ENCODE results near the gene ARHGAP23. TPM values are rescaled to one million over a fixed set of nuclear protein-coding genes. Genes with fewer than 3 reads are reported as not detected.

ARHGAP23 gene
- total RNA-seq, 2 experiments from 2014 or later = 0.40 to 0.47 TPM

- ATAC-seq = no peak
- Mint-ChIP-seq H3K4me3 (no peak overlapping the region), H3K27me3 (peaks cover 30% of the 10 kb centered on the region), H3K36me3 (ENCODE audit: low read depth) (no peaks in the 10 kb centered on the region), H3K9me3 (no peaks in the 10 kb centered on the region), H3K4me1 (ENCODE audit: low read depth) (peaks cover 10% of the 10 kb centered on the region), H3K27ac (no peak overlapping the region)
- no peak for TF ChIP-seq CTCF (IDR thresholded peaks at IDR 0.05)
- DNase-seq = no peak
- POLR2A ChIA-PET = interaction anchor here (0.6 kb wide), 1 partner anchor 46 kb away, joined by 3 read pairs; no protein-coding TSS in a partner anchor
- CTCF ChIA-PET = interaction anchor here (0.8 to 2.8 kb wide), 8 partner anchors 17 to 159 kb away, joined by 3 to 13 read pairs (median 5); no protein-coding TSS in a partner anchor
- intact Hi-C loops (cut with micrococcal nuclease) = no loop called here
These were observed 79.8 kb downstream of the ARHGAP23 start for GRCh38 chr17:38507921-38508569.

- POLR2A ChIA-PET = interaction anchor here (0.6 kb wide), 1 partner anchor 45 kb away, joined by 3 read pairs; no protein-coding TSS in a partner anchor
These were observed 80.3 kb downstream of the ARHGAP23 start for GRCh38 chr17:38508570-38508950.

GRCh38 chr17:38508954-38509771 lies 80.9 kb downstream of the ARHGAP23 start:
- peaks cover 30% of the 10 kb centered on the region for H3K27me3 Mint-ChIP-seq
- CTCF ChIA-PET = interaction anchor here (0.6 to 2.8 kb wide), 23 partner anchors 11 to 160 kb away, joined by 3 to 13 read pairs (median 4); no protein-coding TSS in a partner anchor
- ATAC-seq (peak; percentile 97), DNase-seq (peak; percentile 92)
- no peaks in the 10 kb centered on the region for H3K9me3 Mint-ChIP-seq
- peaks cover 10% of the 10 kb centered on the region for H3K4me1 Mint-ChIP-seq (ENCODE audit: low read depth)
- H3K4me3 Mint-ChIP-seq = peak overlapping the region; percentile 69
- intact Hi-C loops (cut with micrococcal nuclease) = no loop called here
- H3K27ac Mint-ChIP-seq = no peak overlapping the region
- H3K36me3 Mint-ChIP-seq (ENCODE audit: low read depth) = no peaks in the 10 kb centered on the region
- POLR2A ChIA-PET = interaction anchor here (0.6 kb wide), 1 partner anchor 44 kb away, joined by 3 read pairs; no protein-coding TSS in a partner anchor
- TF ChIP-seq CTCF (IDR thresholded peaks at IDR 0.05) = peak; percentile 73

More at GRCh38 chr17:38508570-38508950, 80.3 kb downstream of the ARHGAP23 start:
- DNase-seq = no peak
- H3K4me1 Mint-ChIP-seq (ENCODE audit: low read depth) = peaks cover 10% of the 10 kb centered on the region
- CTCF ChIA-PET = interaction anchor here (1.0 to 2.8 kb wide), 12 partner anchors 11 to 159 kb away, joined by 3 to 13 read pairs (median 4); no protein-coding TSS in a partner anchor
- H3K9me3 Mint-ChIP-seq = no peaks in the 10 kb centered on the region
- no peaks in the 10 kb centered on the region for H3K36me3 Mint-ChIP-seq (ENCODE audit: low read depth)
- intact Hi-C loops (cut with micrococcal nuclease) = no loop called here
- peaks cover 30% of the 10 kb centered on the region for H3K27me3 Mint-ChIP-seq
- H3K4me3 Mint-ChIP-seq = no peak overlapping the region
- ATAC-seq = no peak
- no peak for TF ChIP-seq CTCF (IDR thresholded peaks at IDR 0.05)
- no peak overlapping the region for H3K27ac Mint-ChIP-seq

GRCh38 chr17:38509772-38510420 lies 81.6 kb downstream of the ARHGAP23 start:
- Mint-ChIP-seq H3K27me3 (peaks cover 30% of the 10 kb centered on the region), H3K4me1 (ENCODE audit: low read depth) (peaks cover 10% of the 10 kb centered on the region), H3K36me3 (ENCODE audit: low read depth) (no peaks in the 10 kb centered on the region), H3K4me3 (peak overlapping the region; percentile 69), H3K27ac (no peak overlapping the region), H3K9me3 (no peaks in the 10 kb centered on the region)
- TF ChIP-seq CTCF (IDR thresholded peaks at IDR 0.05) = no peak
- ChIA-PET POLR2A (no interaction called here), CTCF (interaction anchor here (0.6 to 2.8 kb wide), 23 partner anchors 12 to 161 kb away, joined by 3 to 13 read pairs (median 4); no protein-coding TSS in a partner anchor)
- intact Hi-C loops (cut with micrococcal nuclease) = no loop called here
- DNase-seq = no peak
- ATAC-seq = peak; percentile 28
